ENCODE results near the gene UQCC5.

UQCC5 gene

GRCh38 chr3:52520716-52521487, 15.5 kb upstream of the UQCC5 start:
- no peak for ATAC-seq

GRCh38 chr3:52521488-52521824, 14.9 kb upstream of the UQCC5 start:
- TF ChIP-seq, protein P1, sequence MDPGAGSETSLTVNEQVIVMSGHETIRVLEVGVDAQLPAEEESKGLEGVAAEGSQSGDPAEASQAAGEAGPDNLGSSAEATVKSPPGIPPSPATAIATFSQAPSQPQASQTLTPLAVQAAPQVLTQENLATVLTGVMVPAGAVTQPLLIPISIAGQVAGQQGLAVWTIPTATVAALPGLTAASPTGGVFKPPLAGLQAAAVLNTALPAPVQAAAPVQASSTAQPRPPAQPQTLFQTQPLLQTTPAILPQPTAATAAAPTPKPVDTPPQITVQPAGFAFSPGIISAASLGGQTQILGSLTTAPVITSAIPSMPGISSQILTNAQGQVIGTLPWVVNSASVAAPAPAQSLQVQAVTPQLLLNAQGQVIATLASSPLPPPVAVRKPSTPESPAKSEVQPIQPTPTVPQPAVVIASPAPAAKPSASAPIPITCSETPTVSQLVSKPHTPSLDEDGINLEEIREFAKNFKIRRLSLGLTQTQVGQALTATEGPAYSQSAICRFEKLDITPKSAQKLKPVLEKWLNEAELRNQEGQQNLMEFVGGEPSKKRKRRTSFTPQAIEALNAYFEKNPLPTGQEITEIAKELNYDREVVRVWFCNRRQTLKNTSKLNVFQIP (CRISPR knock-in tag; IDR thresholded peaks at IDR 0.05; ENCODE audit: borderline replicate concordance, low read depth), result no peak
- TF ChIP-seq, protein P2, sequence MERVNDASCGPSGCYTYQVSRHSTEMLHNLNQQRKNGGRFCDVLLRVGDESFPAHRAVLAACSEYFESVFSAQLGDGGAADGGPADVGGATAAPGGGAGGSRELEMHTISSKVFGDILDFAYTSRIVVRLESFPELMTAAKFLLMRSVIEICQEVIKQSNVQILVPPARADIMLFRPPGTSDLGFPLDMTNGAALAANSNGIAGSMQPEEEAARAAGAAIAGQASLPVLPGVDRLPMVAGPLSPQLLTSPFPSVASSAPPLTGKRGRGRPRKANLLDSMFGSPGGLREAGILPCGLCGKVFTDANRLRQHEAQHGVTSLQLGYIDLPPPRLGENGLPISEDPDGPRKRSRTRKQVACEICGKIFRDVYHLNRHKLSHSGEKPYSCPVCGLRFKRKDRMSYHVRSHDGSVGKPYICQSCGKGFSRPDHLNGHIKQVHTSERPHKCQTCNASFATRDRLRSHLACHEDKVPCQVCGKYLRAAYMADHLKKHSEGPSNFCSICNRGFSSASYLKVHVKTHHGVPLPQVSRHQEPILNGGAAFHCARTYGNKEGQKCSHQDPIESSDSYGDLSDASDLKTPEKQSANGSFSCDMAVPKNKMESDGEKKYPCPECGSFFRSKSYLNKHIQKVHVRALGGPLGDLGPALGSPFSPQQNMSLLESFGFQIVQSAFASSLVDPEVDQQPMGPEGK (CRISPR knock-in tag; IDR thresholded peaks at IDR 0.05; ENCODE audit: borderline replicate concordance), result no peak
- TF ChIP-seq ZNF8 (CRISPR knock-in tag; IDR thresholded peaks at IDR 0.05) (no peak), GLIS3 (CRISPR knock-in tag; IDR thresholded peaks at IDR 0.05) (no peak), BACH2 (CRISPR knock-in tag; IDR thresholded peaks at IDR 0.05; ENCODE audit: borderline replicate concordance) (no peak)
- no peak for ATAC-seq

More at GRCh38 chr3:52520716-52521487, 15.5 kb upstream of the UQCC5 start:
- TF ChIP-seq ZNF8 (CRISPR knock-in tag; IDR thresholded peaks at IDR 0.05), result no peak
- TF ChIP-seq TCF4 (CRISPR knock-in tag; IDR thresholded peaks at IDR 0.05; ENCODE audit: borderline replicate concordance), result no peak
- no peak for TF ChIP-seq ZC3H10 (CRISPR knock-in tag; IDR thresholded peaks at IDR 0.05)
- TF ChIP-seq ESRRG (CRISPR knock-in tag; IDR thresholded peaks at IDR 0.05), result no peak
- TF ChIP-seq ZNF70 (CRISPR knock-in tag; IDR thresholded peaks at IDR 0.05), result no peak
- TF ChIP-seq, protein P3, sequence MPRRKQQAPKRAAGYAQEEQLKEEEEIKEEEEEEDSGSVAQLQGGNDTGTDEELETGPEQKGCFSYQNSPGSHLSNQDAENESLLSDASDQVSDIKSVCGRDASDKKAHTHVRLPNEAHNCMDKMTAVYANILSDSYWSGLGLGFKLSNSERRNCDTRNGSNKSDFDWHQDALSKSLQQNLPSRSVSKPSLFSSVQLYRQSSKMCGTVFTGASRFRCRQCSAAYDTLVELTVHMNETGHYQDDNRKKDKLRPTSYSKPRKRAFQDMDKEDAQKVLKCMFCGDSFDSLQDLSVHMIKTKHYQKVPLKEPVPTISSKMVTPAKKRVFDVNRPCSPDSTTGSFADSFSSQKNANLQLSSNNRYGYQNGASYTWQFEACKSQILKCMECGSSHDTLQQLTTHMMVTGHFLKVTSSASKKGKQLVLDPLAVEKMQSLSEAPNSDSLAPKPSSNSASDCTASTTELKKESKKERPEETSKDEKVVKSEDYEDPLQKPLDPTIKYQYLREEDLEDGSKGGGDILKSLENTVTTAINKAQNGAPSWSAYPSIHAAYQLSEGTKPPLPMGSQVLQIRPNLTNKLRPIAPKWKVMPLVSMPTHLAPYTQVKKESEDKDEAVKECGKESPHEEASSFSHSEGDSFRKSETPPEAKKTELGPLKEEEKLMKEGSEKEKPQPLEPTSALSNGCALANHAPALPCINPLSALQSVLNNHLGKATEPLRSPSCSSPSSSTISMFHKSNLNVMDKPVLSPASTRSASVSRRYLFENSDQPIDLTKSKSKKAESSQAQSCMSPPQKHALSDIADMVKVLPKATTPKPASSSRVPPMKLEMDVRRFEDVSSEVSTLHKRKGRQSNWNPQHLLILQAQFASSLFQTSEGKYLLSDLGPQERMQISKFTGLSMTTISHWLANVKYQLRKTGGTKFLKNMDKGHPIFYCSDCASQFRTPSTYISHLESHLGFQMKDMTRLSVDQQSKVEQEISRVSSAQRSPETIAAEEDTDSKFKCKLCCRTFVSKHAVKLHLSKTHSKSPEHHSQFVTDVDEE (CRISPR knock-in tag; IDR thresholded peaks at IDR 0.05), result no peak
- TF ChIP-seq TOX (CRISPR knock-in tag; IDR thresholded peaks at IDR 0.05; ENCODE audit: borderline replicate concordance), result no peak

- TF ChIP-seq ISL1 (CRISPR knock-in tag; IDR thresholded peaks at IDR 0.05), result no peak
- ATAC-seq, result no peak
Observed at GRCh38 chr3:52521881-52522650, 14.3 kb upstream of the UQCC5 start.

GRCh38 chr3:52522651-52523251, 13.7 kb upstream of the UQCC5 start:
- no peak; the same call in 2 of the 3 replicates for ATAC-seq
- no peak for TF ChIP-seq TCF4 (CRISPR knock-in tag; IDR thresholded peaks at IDR 0.05; ENCODE audit: borderline replicate concordance)
- TF ChIP-seq, protein P1 (CRISPR knock-in tag; IDR thresholded peaks at IDR 0.05; ENCODE audit: borderline replicate concordance, low read depth), result no peak
- TF ChIP-seq ZC3H10 (CRISPR knock-in tag; IDR thresholded peaks at IDR 0.05), result no peak
- TF ChIP-seq ARNTL (CRISPR knock-in tag; IDR thresholded peaks at IDR 0.05; ENCODE audit: borderline replicate concordance, low read depth), result no peak
- no peak for TF ChIP-seq OSR1 (CRISPR knock-in tag; IDR thresholded peaks at IDR 0.05)
- no peak for TF ChIP-seq TOX (CRISPR knock-in tag; IDR thresholded peaks at IDR 0.05; ENCODE audit: borderline replicate concordance)

Data from SK-N-SH treated with all-trans-retinoic acid at 6 μM for 48 hours (cell line).